ENCODE measurements around the gene UPK3B. TPM values are rescaled to one million over a fixed set of nuclear protein-coding genes. Genes with fewer than 3 reads are reported as not detected.

UPK3B gene
- total and polyA plus RNA-seq, 2 of the 13 experiments (the other 11 are each of a cell fraction or from before 2014, with no cell fraction given) = not detected

DNA sequence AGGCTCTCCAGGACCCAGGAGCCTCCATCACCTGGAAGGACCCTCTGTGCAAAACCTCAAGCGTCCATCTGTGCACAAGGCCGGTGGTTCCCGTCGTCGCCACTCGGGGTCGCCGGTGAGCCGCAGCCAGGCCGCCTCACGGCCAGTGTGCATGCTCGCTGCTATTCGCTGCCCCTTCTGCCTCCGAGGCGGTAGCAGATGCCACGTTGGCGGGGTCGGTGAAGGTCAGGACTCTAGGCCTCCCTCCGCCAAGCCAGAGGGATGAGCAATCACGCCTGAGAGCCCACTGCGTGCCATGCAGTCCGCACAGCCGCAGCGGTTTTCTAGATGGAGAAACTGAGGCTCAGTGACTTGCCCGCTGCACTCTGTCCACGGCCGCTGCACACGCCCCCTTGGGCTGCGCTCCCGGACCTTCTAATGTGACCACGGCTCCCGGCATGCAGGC lies 5.7 kb downstream of the UPK3B start (continued):
- TF ChIP-seq, protein P1, sequence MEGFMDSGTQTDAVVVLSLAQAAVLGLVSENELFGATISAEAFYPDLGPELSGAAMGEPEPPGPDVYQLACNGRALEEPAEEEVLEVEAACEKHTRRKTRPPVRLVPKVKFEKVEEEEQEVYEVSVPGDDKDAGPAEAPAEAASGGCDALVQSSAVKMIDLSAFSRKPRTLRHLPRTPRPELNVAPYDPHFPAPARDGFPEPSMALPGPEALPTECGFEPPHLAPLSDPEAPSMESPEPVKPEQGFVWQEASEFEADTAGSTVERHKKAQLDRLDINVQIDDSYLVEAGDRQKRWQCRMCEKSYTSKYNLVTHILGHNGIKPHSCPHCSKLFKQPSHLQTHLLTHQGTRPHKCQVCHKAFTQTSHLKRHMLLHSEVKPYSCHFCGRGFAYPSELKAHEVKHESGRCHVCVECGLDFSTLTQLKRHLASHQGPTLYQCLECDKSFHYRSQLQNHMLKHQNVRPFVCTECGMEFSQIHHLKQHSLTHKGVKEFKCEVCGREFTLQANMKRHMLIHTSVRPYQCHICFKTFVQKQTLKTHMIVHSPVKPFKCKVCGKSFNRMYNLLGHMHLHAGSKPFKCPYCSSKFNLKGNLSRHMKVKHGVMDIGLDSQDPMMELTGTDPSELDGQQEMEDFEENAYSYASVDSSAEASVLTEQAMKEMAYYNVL (CRISPR knock-in tag; IDR thresholded peaks at IDR 0.05; ENCODE audit: borderline replicate concordance) = 0 out of 2 replicates have a peak, but pooled peaks have one; percentile 49
- TF ChIP-seq SAP130 (CRISPR knock-in tag; IDR thresholded peaks at IDR 0.05; ENCODE audit: low read depth) (peak; percentile 65), ZC3H4 (CRISPR knock-in tag; IDR thresholded peaks at IDR 0.05; ENCODE audit: borderline replicate concordance) (no peak), DNMT3B (CRISPR knock-in tag; conservative IDR thresholded peaks at IDR 0.05) (no peak), ZNF24 (IDR thresholded peaks at IDR 0.05) (no peak), ZNF296 (CRISPR knock-in tag; conservative IDR thresholded peaks at IDR 0.05) (no peak), SMAD1 (CRISPR knock-in tag; IDR thresholded peaks at IDR 0.05; ENCODE audit: borderline replicate concordance, low read depth) (peak; percentile 91; the same call in 1 of the 2 replicates), SP5 (CRISPR knock-in tag; IDR thresholded peaks at IDR 0.05; ENCODE audit: borderline replicate concordance, low read depth) (peak; percentile 13; the same call in 1 of the 2 replicates)
- TF ChIP-seq, protein P2, sequence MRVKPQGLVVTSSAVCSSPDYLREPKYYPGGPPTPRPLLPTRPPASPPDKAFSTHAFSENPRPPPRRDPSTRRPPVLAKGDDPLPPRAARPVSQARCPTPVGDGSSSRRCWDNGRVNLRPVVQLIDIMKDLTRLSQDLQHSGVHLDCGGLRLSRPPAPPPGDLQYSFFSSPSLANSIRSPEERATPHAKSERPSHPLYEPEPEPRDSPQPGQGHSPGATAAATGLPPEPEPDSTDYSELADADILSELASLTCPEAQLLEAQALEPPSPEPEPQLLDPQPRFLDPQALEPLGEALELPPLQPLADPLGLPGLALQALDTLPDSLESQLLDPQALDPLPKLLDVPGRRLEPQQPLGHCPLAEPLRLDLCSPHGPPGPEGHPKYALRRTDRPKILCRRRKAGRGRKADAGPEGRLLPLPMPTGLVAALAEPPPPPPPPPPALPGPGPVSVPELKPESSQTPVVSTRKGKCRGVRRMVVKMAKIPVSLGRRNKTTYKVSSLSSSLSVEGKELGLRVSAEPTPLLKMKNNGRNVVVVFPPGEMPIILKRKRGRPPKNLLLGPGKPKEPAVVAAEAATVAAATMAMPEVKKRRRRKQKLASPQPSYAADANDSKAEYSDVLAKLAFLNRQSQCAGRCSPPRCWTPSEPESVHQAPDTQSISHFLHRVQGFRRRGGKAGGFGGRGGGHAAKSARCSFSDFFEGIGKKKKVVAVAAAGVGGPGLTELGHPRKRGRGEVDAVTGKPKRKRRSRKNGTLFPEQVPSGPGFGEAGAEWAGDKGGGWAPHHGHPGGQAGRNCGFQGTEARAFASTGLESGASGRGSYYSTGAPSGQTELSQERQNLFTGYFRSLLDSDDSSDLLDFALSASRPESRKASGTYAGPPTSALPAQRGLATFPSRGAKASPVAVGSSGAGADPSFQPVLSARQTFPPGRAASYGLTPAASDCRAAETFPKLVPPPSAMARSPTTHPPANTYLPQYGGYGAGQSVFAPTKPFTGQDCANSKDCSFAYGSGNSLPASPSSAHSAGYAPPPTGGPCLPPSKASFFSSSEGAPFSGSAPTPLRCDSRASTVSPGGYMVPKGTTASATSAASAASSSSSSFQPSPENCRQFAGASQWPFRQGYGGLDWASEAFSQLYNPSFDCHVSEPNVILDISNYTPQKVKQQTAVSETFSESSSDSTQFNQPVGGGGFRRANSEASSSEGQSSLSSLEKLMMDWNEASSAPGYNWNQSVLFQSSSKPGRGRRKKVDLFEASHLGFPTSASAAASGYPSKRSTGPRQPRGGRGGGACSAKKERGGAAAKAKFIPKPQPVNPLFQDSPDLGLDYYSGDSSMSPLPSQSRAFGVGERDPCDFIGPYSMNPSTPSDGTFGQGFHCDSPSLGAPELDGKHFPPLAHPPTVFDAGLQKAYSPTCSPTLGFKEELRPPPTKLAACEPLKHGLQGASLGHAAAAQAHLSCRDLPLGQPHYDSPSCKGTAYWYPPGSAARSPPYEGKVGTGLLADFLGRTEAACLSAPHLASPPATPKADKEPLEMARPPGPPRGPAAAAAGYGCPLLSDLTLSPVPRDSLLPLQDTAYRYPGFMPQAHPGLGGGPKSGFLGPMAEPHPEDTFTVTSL (CRISPR knock-in tag; IDR thresholded peaks at IDR 0.05; ENCODE audit: borderline replicate concordance) = no peak
- TF ChIP-seq, protein P3, sequence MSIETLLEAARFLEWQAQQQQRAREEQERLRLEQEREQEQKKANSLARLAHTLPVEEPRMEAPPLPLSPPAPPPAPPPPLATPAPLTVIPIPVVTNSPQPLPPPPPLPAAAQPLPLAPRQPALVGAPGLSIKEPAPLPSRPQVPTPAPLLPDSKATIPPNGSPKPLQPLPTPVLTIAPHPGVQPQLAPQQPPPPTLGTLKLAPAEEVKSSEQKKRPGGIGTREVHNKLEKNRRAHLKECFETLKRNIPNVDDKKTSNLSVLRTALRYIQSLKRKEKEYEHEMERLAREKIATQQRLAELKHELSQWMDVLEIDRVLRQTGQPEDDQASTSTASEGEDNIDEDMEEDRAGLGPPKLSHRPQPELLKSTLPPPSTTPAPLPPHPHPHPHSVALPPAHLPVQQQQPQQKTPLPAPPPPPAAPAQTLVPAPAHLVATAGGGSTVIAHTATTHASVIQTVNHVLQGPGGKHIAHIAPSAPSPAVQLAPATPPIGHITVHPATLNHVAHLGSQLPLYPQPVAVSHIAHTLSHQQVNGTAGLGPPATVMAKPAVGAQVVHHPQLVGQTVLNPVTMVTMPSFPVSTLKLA (IDR thresholded peaks at IDR 0.05) = no peak
- TF ChIP-seq, protein P4, sequence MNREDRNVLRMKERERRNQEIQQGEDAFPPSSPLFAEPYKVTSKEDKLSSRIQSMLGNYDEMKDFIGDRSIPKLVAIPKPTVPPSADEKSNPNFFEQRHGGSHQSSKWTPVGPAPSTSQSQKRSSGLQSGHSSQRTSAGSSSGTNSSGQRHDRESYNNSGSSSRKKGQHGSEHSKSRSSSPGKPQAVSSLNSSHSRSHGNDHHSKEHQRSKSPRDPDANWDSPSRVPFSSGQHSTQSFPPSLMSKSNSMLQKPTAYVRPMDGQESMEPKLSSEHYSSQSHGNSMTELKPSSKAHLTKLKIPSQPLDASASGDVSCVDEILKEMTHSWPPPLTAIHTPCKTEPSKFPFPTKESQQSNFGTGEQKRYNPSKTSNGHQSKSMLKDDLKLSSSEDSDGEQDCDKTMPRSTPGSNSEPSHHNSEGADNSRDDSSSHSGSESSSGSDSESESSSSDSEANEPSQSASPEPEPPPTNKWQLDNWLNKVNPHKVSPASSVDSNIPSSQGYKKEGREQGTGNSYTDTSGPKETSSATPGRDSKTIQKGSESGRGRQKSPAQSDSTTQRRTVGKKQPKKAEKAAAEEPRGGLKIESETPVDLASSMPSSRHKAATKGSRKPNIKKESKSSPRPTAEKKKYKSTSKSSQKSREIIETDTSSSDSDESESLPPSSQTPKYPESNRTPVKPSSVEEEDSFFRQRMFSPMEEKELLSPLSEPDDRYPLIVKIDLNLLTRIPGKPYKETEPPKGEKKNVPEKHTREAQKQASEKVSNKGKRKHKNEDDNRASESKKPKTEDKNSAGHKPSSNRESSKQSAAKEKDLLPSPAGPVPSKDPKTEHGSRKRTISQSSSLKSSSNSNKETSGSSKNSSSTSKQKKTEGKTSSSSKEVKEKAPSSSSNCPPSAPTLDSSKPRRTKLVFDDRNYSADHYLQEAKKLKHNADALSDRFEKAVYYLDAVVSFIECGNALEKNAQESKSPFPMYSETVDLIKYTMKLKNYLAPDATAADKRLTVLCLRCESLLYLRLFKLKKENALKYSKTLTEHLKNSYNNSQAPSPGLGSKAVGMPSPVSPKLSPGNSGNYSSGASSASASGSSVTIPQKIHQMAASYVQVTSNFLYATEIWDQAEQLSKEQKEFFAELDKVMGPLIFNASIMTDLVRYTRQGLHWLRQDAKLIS (CRISPR knock-in tag; IDR thresholded peaks at IDR 0.05) = no peak
- TF ChIP-seq, protein P5, sequence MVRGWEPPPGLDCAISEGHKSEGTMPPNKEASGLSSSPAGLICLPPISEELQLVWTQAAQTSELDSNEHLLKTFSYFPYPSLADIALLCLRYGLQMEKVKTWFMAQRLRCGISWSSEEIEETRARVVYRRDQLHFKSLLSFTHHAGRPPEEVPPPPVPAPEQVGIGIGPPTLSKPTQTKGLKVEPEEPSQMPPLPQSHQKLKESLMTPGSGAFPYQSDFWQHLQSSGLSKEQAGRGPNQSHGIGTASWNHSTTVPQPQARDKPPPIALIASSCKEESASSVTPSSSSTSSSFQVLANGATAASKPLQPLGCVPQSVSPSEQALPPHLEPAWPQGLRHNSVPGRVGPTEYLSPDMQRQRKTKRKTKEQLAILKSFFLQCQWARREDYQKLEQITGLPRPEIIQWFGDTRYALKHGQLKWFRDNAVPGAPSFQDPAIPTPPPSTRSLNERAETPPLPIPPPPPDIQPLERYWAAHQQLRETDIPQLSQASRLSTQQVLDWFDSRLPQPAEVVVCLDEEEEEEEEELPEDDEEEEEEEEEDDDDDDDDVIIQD (CRISPR knock-in tag; IDR thresholded peaks at IDR 0.05; ENCODE audit: low read depth) = no peak
- TF ChIP-seq, protein P6, sequence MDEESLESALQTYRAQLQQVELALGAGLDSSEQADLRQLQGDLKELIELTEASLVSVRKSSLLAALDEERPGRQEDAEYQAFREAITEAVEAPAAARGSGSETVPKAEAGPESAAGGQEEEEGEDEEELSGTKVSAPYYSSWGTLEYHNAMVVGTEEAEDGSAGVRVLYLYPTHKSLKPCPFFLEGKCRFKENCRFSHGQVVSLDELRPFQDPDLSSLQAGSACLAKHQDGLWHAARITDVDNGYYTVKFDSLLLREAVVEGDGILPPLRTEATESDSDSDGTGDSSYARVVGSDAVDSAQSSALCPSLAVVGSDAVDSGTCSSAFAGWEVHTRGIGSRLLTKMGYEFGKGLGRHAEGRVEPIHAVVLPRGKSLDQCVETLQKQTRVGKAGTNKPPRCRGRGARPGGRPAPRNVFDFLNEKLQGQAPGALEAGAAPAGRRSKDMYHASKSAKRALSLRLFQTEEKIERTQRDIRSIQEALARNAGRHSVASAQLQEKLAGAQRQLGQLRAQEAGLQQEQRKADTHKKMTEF (CRISPR knock-in tag; IDR thresholded peaks at IDR 0.05) = peak; percentile 66

Measured in HepG2 (cell line).